Heart left ventricle (tissue), 13 donors: ENCODE results near the gene SMO.

ENCODE experiments used
- CTCF ChIP-seq, 12 donors: fragments of 200-600 bp; sonication (generic) in 4 of 12; IDR thresholded peaks; one replicate each; pipeline versions ENCODE4 v1.5.0 to v1.8.0; 2018 to 2022; ENCODE audit warnings: antibody characterized with exemption in 12 of 12, mild to moderate bottlenecking in 5 of 12
- POLR2A ChIP-seq, 2 donors: fragments of 450-650 bp; IDR thresholded peaks; one replicate each; pipeline ENCODE4 v1.6.1; 2017; ENCODE audit warnings: antibody characterized with exemption in 2 of 2, mild to moderate bottlenecking in 2 of 2, moderate library complexity in 2 of 2
- donor health status: ischemic (EF 13 %, LVEDD 7.1; RV severe dilation, severe dysfunction).
- donor health status: DM: no; HTN: yes; CAD: no.
- donor health status: DM: no; HTN: no; CAD: no.
- donor health status: ischemic (EF 25% LVEDD 6.9; RV normal size, moderate dysfunction).
- donor health status: ischemic (EF 25% LVEDD 5.7; RV mildly dilated, moderate dysfunction).
- donor health status: ischemic (EF 35%, LVEDD 5.7; RV mildly dilated, moderate dysfunction).
- donor health status: nonischemic (EF 11% LVEDD 7.7; RV severe dilation, severe dysfunction).
- donor health status: DM: yes; HTN: yes; CAD: no.
- donor health status: PGD.
- donor health status: ischemic (EF 29% LVEDD 5.4; RV normal size, mild dysfunction).
- donor health status: nonischemic (EF 23%, LVEDD 6.1; RV moderate dilation, normal function).

DNA sequence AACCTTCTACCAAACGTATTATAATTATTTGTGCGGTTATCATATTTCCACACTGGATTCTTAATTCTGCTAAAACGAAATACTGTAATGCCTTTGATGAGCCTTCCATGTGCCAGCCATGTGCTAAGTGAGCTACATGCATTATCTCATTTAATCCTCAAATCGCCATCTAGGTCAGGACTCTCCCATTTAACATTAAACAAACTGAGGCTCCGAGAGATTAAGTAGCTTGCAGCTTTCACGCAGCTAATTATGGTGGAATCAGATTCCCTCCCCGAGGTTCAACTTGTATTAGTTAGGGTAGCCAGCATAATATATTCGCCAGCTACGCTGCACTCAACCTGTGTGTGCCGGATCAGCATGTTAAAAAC is 44.7 kb upstream of the SMO start:
- no peak for TF ChIP-seq CTCF (IDR thresholded peaks at IDR 0.05)
- no peak for TF ChIP-seq POLR2A (IDR thresholded peaks at IDR 0.05)
